Measurements from ENCODE around the gene SLCO1B3.
"Not testable (repeated sequence)": the region's sequence is repeated elsewhere in the genome, so short reads cannot be mapped to it uniquely, and the experiment has no call there.

SLCO1B3 gene

GRCh38 chr12:20810487-20810886, at the start of gene SLCO1B3:
TSS of gene SLCO1B3 (plus strand) at chr12:20810705. CDS start at chr12:20815739, 5,034 bp downstream.
- Mint-ChIP-seq H3K36me3 (no peaks in the 10 kb centered on the region), H3K27ac (no peak within 1 kb of the TSS), H3K9me3 (ENCODE audit: low read depth) (no peaks in the 10 kb centered on the region), H3K4me3 (no peak within 1 kb of the TSS), H3K27me3 (no peaks in the 10 kb centered on the region), H3K4me1 (ENCODE audit: low read depth) (no peaks in the 10 kb centered on the region)

- Mint-ChIP-seq H3K27me3 (no peaks in the 10 kb centered on the region), H3K4me1 (ENCODE audit: low read depth) (no peaks in the 10 kb centered on the region), H3K9me3 (ENCODE audit: low read depth) (peaks cover 3% of the 10 kb centered on the region), H3K36me3 (no peaks in the 10 kb centered on the region), H3K4me3 (no peak overlapping the region), H3K27ac (no peak overlapping the region)
These were observed 33.1 kb upstream of the SLCO1B3 start for GRCh38 chr12:20777420-20777819.

GRCh38 chr12:20778969-20779368, 31.5 kb upstream of the SLCO1B3 start:
- H3K27ac Mint-ChIP-seq: no peak overlapping the region
- no peaks in the 10 kb centered on the region for H3K4me1 Mint-ChIP-seq (ENCODE audit: low read depth)
- peaks cover 3% of the 10 kb centered on the region for H3K9me3 Mint-ChIP-seq (ENCODE audit: low read depth)
- no peak overlapping the region for H3K4me3 Mint-ChIP-seq
- H3K36me3 Mint-ChIP-seq: no peaks in the 10 kb centered on the region
- H3K27me3 Mint-ChIP-seq: no peaks in the 10 kb centered on the region

GRCh38 chr12:20779971-20780370, 30.5 kb upstream of the SLCO1B3 start:
- not testable (repeated sequence) for H3K27ac Mint-ChIP-seq; H3K4me3 Mint-ChIP-seq; H3K4me1 Mint-ChIP-seq (ENCODE audit: low read depth); H3K9me3 Mint-ChIP-seq (ENCODE audit: low read depth); H3K27me3 Mint-ChIP-seq; H3K36me3 Mint-ChIP-seq

- H3K4me3 Mint-ChIP-seq; H3K36me3 Mint-ChIP-seq; H3K27me3 Mint-ChIP-seq; H3K9me3 Mint-ChIP-seq (ENCODE audit: low read depth); H3K27ac Mint-ChIP-seq; H3K4me1 Mint-ChIP-seq (ENCODE audit: low read depth): not testable (repeated sequence)
These were observed 26.6 kb upstream of the SLCO1B3 start for GRCh38 chr12:20783796-20784357.

- Mint-ChIP-seq H3K27me3 (no peaks in the 10 kb centered on the region), H3K36me3 (no peaks in the 10 kb centered on the region), H3K27ac (no peak overlapping the region), H3K9me3 (ENCODE audit: low read depth) (peaks cover 3% of the 10 kb centered on the region), H3K4me3 (no peak overlapping the region), H3K4me1 (ENCODE audit: low read depth) (no peaks in the 10 kb centered on the region)
These were observed 17.5 kb upstream of the SLCO1B3 start for GRCh38 chr12:20792971-20793370.

- Mint-ChIP-seq H3K4me1 (ENCODE audit: low read depth) (no peaks in the 10 kb centered on the region), H3K4me3 (no peak overlapping the region), H3K9me3 (ENCODE audit: low read depth) (peaks cover 3% of the 10 kb centered on the region), H3K36me3 (no peaks in the 10 kb centered on the region), H3K27ac (no peak overlapping the region), H3K27me3 (no peaks in the 10 kb centered on the region)
These were observed 12.0 kb upstream of the SLCO1B3 start for GRCh38 chr12:20798554-20798953.

GRCh38 chr12:20800160-20800559, 10.3 kb upstream of the SLCO1B3 start:
- Mint-ChIP-seq H3K4me3 (no peak overlapping the region), H3K27me3 (no peaks in the 10 kb centered on the region), H3K9me3 (ENCODE audit: low read depth) (no peaks in the 10 kb centered on the region), H3K27ac (no peak overlapping the region), H3K36me3 (no peaks in the 10 kb centered on the region), H3K4me1 (ENCODE audit: low read depth) (no peaks in the 10 kb centered on the region)

- Mint-ChIP-seq H3K27ac (no peak overlapping the region), H3K4me1 (ENCODE audit: low read depth) (no peaks in the 10 kb centered on the region), H3K36me3 (no peaks in the 10 kb centered on the region), H3K9me3 (ENCODE audit: low read depth) (no peaks in the 10 kb centered on the region), H3K27me3 (no peaks in the 10 kb centered on the region), H3K4me3 (no peak overlapping the region)
These were observed 9.5 kb upstream of the SLCO1B3 start for GRCh38 chr12:20801035-20801434.

- no peaks in the 10 kb centered on the region for H3K9me3 Mint-ChIP-seq (ENCODE audit: low read depth)
- no peak overlapping the region for H3K27ac Mint-ChIP-seq
- H3K27me3 Mint-ChIP-seq: no peaks in the 10 kb centered on the region
- no peaks in the 10 kb centered on the region for H3K36me3 Mint-ChIP-seq
- H3K4me3 Mint-ChIP-seq: no peak overlapping the region
- H3K4me1 Mint-ChIP-seq (ENCODE audit: low read depth): no peaks in the 10 kb centered on the region
These were observed 4.6 kb upstream of the SLCO1B3 start for GRCh38 chr12:20805921-20806320.

- Mint-ChIP-seq H3K36me3 (no peaks in the 10 kb centered on the region), H3K27ac (no peak overlapping the region), H3K4me1 (ENCODE audit: low read depth) (no peaks in the 10 kb centered on the region), H3K27me3 (no peaks in the 10 kb centered on the region), H3K4me3 (no peak overlapping the region), H3K9me3 (ENCODE audit: low read depth) (no peaks in the 10 kb centered on the region)
These were observed 3.1 kb upstream of the SLCO1B3 start for GRCh38 chr12:20807192-20808080.

GRCh38 chr12:20808521-20808920, 2.0 kb upstream of the SLCO1B3 start:
- no peak overlapping the region for H3K4me3 Mint-ChIP-seq
- no peak overlapping the region for H3K27ac Mint-ChIP-seq
- no peaks in the 10 kb centered on the region for H3K9me3 Mint-ChIP-seq (ENCODE audit: low read depth)
- no peaks in the 10 kb centered on the region for H3K27me3 Mint-ChIP-seq
- H3K36me3 Mint-ChIP-seq: no peaks in the 10 kb centered on the region
- no peaks in the 10 kb centered on the region for H3K4me1 Mint-ChIP-seq (ENCODE audit: low read depth)

GRCh38 chr12:20815574-20815973, 5.1 kb downstream of the SLCO1B3 start:
- Mint-ChIP-seq H3K27ac (no peak overlapping the region), H3K4me3 (no peak overlapping the region), H3K4me1 (ENCODE audit: low read depth) (no peaks in the 10 kb centered on the region), H3K9me3 (ENCODE audit: low read depth) (no peaks in the 10 kb centered on the region), H3K36me3 (no peaks in the 10 kb centered on the region), H3K27me3 (no peaks in the 10 kb centered on the region)

GRCh38 chr12:20822415-20822814, 11.9 kb downstream of the SLCO1B3 start:
- H3K4me1 Mint-ChIP-seq (ENCODE audit: low read depth): no peaks in the 10 kb centered on the region
- H3K27ac Mint-ChIP-seq: no peak overlapping the region
- no peaks in the 10 kb centered on the region for H3K9me3 Mint-ChIP-seq (ENCODE audit: low read depth)
- H3K36me3 Mint-ChIP-seq: no peaks in the 10 kb centered on the region
- no peak overlapping the region for H3K4me3 Mint-ChIP-seq
- H3K27me3 Mint-ChIP-seq: no peaks in the 10 kb centered on the region

- Mint-ChIP-seq H3K27me3 (no peaks in the 10 kb centered on the region), H3K9me3 (ENCODE audit: low read depth) (no peaks in the 10 kb centered on the region), H3K27ac (no peak overlapping the region), H3K36me3 (no peaks in the 10 kb centered on the region), H3K4me1 (ENCODE audit: low read depth) (no peaks in the 10 kb centered on the region), H3K4me3 (no peak overlapping the region)
These were observed 12.4 kb downstream of the SLCO1B3 start for GRCh38 chr12:20822925-20823324.

- H3K27me3 Mint-ChIP-seq: no peaks in the 10 kb centered on the region
- H3K4me1 Mint-ChIP-seq (ENCODE audit: low read depth): no peaks in the 10 kb centered on the region
- no peak overlapping the region for H3K4me3 Mint-ChIP-seq
- no peaks in the 10 kb centered on the region for H3K36me3 Mint-ChIP-seq
- H3K9me3 Mint-ChIP-seq (ENCODE audit: low read depth): no peaks in the 10 kb centered on the region
- no peak overlapping the region for H3K27ac Mint-ChIP-seq
These were observed 19.4 kb downstream of the SLCO1B3 start for GRCh38 chr12:20829919-20830318.
